ENCODE data around the gene TMEM121B.

Gene TMEM121B

DNA sequence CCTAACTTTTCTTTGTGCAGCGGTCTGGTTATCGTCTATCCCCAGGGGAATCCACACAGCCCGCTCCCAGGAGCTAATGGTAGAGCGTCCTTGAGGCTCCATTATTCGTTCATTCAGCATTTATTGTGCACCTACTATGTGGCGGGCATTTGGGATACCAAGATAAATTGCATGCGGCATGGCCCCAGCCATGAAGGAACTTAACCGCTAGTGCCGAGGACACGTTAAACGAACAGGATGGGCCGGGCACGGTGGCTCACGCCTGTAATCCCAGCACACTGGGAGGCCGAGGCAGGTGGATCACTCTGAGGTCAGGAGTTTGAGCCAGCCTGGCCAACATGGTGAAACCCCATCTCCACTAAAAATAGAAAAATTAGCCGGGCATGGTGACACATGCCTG is 11.2 kb downstream of the TMEM121B start:
- DNase-seq: no peak

- no peak for DNase-seq
These were observed 11.9 kb downstream of the TMEM121B start for GRCh38 chr22:17109113-17109865.

DNA sequence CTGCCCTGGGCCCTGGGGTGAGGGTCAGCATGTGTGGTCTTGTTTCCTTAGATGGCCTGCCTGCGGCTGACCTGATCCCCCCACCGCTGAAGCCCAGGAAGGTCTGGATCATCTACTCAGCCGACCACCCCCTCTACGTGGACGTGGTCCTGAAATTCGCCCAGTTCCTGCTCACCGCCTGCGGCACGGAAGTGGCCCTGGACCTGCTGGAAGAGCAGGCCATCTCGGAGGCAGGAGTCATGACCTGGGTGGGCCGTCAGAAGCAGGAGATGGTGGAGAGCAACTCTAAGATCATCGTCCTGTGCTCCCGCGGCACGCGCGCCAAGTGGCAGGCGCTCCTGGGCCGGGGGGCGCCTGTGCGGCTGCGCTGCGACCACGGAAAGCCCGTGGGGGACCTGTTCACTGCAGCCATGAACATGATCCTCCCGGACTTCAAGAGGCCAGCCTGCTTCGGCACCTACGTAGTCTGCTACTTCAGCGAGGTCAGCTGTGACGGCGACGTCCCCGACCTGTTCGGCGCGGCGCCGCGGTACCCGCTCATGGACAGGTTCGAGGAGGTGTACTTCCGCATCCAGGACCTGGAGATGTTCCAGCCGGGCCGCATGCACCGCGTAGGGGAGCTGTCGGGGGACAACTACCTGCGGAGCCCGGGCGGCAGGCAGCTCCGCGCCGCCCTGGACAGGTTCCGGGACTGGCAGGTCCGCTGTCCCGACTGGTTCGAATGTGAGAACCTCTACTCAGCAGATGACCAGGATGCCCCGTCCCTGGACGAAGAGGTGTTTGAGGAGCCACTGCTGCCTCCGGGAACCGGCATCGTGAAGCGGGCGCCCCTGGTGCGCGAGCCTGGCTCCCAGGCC is 12.7 kb downstream of the TMEM121B start:
- no peak for DNase-seq

- no peak for DNase-seq
These were observed 13.7 kb downstream of the TMEM121B start for GRCh38 chr22:17107547-17107810.

GRCh38 chr22:17106785-17107546 is 14.2 kb downstream of the TMEM121B start:
- DNase-seq: no peak

DNA sequence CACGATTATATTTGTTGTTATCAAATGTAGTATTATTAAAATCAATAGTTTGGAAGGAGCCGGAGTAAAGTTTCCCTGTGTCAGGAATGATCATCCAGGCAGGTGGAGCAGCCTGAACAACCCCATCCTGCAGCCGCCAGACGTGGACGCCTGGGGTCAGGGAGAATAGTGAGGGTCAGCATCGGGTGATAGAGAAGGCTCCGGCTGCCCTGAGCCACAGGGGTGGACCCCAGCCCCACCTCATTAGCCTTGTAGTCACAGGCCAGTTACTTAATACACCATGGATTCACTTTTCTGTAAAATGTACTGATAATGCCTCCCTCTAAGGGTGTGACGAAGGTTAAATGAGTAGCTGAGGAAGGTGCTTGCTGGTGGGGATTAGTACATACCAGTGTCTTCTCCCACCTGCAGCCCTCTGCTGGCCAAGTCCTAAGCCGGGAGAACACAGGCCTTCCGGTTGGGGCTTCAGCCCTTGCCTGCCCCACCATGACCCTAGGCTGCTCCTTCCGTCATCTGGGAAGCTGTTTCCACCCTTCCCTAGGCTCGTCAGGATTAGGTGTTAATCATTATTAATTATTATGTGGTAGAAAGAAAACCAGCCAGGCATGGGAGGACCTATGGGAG is 14.9 kb downstream of the TMEM121B start:
- DNase-seq: no peak

DNA sequence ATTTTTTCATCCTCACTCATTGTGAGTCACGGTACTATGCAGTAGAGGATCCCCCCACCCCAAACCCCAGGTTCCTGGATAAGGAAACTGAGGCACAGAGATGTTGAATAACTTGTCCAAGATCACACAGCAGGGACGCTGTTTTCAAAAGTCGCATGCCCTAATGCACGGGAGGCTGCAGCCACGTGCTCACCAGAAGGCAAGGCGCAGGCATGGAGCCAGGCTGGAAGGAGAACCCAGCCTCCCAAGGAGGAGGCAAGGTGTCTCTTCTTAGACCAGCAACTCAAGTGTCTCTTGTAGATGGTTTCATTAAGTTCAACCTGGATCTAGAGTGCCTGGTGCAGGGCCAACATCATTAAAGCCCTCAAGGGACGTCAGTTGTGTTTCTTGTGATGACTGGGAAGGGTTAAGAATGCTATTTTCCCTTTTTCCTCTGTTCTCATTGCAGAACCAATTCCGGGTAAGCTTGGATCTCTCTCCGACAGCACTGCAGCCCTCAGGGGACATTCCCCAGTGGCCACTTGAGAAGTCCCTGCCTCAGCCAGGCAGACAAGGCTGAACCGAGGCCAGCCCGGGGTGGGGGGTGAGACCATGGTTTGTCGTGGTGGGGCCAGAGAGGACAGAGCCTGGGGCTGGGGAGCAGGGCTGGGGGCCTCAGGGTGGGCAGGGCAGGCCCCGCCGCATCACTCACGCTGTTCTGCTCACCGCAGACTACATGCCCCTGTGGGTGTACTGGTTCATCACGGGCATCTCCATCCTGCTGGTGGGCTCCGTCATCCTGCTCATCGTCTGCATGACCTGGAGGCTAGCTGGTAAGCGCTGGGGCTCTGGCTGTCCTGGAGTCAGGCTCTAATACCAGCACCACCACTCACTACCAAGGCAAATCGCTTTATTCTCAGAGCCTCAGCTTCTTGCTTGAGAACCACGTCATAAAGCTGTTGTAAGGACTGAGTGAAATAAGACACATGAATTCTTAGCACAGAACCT is 15.7 kb downstream of the TMEM121B start:
- DNase-seq: no peak

- no peak for DNase-seq
These were observed 16.7 kb downstream of the TMEM121B start for GRCh38 chr22:17104336-17104935.

- DNase-seq: no peak
These were observed 17.8 kb downstream of the TMEM121B start for GRCh38 chr22:17103351-17103750.

DNA sequence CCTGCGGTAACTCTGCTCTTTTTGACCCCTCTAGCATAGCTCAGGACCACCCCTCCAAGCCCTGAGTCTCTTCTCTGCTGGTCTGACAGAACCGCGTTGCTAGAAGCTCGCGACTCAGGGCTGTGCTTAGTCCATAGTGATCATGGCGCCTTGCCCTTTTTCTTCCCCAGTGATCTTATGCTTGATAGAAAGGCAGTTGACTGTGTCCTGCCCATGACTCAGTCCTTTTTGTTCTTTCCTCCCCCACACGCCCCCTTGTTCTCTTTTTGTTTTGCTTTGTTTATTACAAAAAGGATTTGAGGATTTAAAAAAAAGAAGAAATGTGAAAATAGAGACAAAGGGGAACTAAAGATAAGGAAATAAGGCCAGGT is 18.9 kb downstream of the TMEM121B start:
- DNase-seq: no peak

DNA sequence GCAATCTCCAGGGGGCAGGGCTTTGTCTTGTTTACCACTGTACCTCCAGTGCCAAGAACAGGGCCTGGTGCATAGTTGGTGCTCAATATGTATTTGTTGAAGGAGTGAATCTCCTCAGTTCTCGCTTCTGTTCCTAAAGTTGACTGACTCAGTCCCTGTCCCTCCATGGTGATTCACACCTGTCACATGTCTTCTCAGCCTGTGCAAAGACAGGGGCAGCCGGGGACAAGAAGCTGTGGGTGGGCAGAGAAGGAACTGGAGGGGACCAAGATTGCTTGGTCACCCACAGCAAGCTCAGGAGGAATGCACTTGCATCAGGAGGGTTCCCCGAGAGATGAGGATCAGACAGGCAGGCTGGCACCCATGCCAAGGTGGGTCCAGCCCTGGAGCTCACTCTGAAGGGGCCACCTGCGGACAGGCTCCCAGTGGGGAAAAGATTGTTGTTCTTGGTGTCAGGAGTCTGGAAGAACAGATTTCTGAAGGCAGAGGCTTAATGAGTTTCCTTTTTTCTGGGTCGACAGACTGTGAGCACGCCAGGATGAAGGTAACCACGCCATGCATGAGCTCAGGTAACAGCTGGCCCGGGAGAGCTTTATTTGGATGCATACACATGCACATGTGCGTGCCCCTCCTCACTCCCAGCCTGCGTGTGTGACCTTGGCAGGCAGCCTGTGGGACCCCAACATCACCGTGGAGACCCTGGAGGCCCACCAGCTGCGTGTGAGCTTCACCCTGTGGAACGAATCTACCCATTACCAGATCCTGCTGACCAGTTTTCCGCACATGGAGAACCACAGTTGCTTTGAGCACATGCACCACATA is 19.5 kb downstream of the TMEM121B start:
- no peak for DNase-seq

DNA sequence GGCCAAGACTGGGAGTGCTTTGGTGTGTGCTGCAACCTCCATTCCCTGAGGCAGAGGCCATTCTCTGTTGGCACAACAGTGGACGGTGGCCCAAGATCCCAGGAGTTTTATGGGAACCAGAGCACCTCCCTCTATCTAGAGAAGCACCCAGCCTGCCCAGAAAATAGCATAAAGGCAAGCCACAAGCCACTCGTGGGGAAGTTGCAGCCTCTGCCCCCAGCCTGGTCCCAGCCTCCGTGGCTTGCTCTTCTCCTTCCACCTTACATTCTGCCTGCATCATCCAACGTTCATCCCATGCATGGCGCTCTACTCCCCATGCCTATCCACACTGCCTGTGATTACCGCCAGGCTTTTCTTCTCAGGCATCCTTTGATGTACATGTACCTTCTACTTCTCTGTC is 20.5 kb downstream of the TMEM121B start:
- no peak for DNase-seq

DNA sequence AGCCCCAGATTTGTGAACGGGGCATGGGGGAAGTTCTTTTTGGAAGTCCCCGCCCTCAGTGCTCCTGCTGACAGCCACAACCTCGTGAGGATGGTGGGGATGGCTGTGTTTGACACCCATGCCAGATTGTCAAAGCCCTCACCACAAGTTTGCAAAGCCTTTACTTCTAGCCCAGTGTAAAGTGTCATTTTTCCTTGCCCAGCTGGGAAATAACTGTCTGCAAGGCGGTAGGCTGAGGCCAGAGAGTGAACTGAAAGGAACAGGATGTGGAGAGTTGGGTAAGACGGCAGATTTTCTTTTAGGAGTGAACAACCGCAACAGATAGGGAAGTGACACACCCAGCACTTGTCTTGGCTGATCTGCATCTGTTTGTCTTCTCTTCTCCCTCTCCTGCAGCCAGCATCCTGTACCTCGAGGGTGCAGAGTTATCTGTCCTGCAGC is 22.8 kb downstream of the TMEM121B start:
- no peak for DNase-seq

- no peak for DNase-seq
These were observed 23.5 kb downstream of the TMEM121B start for GRCh38 chr22:17097701-17098100.

DNA sequence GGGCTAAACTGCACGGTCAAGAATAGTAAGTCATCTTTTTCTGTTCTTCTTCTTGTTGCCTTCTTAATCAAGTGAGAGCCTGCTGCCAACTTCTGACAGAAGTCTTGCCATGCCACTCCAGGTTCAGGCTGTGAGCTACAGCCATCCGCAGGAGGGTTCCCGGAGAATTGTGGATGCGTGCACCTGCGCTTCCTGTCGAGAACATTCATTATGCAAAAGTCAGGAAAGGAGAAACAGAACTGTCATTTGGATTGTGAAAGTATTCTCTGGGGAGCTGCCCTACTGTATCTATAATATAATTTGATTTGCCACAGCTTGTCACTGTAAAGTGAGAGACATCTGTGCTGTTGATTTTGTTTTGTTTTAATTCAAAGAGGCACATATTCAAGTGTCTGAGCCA is 24.1 kb downstream of the TMEM121B start:
- DNase-seq: no peak

DNA sequence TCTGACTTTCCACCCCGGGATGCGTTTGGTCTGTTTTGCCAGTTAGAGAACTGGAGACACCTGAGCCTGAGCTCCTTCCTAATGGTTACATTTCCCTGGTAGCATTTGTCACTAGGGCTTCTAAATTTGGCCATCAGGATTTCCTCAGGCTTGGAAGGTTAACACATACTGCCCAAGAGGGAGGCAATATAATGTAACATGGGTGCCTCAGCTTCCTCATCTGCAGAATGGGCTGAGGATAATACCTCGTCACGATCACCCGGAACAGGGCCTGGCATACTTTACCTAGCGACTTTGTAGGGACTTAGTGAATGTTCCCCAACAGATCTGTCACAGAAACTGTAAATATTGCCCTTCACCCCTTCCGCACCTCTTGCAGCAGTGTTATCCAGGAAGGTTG is 25.1 kb downstream of the TMEM121B start:
- no peak for DNase-seq

GRCh38 chr22:17095538-17095937 is 25.6 kb downstream of the TMEM121B start:
- DNase-seq: no peak

GRCh38 chr22:17093081-17093480 is 28.1 kb downstream of the TMEM121B start:
- DNase-seq: no peak

DNA sequence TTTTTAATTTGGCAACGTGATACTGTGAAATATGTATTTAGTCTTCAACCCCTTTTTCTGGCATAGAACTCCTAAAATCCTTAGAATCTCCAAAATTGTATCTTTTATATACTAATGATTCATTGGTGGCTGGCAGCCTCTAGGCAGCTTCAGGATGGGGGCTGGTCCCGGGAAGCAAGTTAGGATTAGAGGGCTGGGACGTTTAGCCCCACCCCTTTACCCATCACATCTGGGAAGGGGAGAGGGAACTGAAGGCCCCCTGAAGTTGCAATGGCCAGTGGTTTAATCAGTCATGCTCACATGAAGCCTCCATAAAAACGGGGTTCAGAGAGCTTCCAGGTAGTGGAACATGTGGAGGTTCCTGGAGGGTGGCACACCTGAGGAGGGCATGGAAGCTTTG is 29.3 kb downstream of the TMEM121B start:
- no peak for DNase-seq

DNA sequence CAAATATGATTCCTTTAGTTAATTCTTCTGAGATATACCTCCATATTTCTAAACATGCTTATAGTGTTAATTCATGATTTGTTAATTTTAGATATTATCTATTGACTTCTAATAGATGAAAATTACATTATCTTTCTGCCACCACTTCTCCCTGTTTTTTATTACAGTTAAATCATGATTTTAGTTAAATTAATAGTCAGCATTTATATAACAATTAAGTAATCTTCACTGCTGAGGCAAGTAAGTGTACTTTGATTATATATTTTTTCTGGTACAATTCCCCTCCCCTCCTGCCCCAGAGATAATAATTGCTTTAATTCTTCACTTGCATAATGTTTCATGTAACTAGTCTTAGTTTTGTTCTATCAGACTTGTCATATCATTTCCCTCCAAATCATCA is 30.6 kb downstream of the TMEM121B start:
- DNase-seq: no peak
